Keratinocyte (primary cell): Measurements from ENCODE around the gene SMYD2.

Experiments used
- EZH2 ChIP-seq: IDR thresholded peaks from one replicate; pipeline ENCODE4 v1.6.1; 2012; ENCODE audit warnings: inconsistent platforms, mild to moderate bottlenecking, low read length, moderate library complexity
- TF ChIP-seq, protein P1 (sequence below), 3 experiments: IDR thresholded peaks in 1 of 3; conservative IDR thresholded peaks in 1 of 3; optimal IDR thresholded peaks in 1 of 3; 2 replicates in 2 of 3; 3 replicates in 1 of 3; pipeline versions ENCODE3 to v1.5.1; 2011; ENCODE audit warnings: low read length in 3 of 3, mild to moderate bottlenecking in 3 of 3, moderate library complexity in 2 of 3, control low read depth in 1 of 3, inconsistent platforms in 1 of 3; ENCODE audit not compliant: insufficient read depth in 2 of 3; ENCODE audit errors: extremely low read depth in 1 of 3

DNA sequence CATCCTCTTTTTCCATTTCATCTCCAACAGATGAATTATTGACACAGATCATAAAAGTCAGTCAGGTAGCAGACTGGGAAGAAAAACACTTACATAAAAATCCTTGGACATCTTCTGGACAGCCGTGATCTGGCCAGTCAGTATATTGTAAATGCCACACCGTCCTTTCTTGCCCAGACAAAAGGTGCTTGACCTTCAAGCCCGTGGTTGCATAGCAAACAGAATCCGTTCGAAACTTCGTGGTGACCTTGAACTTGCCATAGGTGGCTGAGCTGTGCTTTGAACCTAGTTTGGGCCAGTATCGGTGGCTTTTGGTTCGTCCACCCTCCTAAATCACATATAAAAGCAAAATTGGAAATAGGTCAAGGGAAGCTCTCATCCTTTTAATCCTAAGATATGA, 88.4 kb downstream of the SMYD2 start:
- TF ChIP-seq, protein P1, sequence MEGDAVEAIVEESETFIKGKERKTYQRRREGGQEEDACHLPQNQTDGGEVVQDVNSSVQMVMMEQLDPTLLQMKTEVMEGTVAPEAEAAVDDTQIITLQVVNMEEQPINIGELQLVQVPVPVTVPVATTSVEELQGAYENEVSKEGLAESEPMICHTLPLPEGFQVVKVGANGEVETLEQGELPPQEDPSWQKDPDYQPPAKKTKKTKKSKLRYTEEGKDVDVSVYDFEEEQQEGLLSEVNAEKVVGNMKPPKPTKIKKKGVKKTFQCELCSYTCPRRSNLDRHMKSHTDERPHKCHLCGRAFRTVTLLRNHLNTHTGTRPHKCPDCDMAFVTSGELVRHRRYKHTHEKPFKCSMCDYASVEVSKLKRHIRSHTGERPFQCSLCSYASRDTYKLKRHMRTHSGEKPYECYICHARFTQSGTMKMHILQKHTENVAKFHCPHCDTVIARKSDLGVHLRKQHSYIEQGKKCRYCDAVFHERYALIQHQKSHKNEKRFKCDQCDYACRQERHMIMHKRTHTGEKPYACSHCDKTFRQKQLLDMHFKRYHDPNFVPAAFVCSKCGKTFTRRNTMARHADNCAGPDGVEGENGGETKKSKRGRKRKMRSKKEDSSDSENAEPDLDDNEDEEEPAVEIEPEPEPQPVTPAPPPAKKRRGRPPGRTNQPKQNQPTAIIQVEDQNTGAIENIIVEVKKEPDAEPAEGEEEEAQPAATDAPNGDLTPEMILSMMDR (optimal IDR thresholded peaks at IDR 0.05 in 1 of 3, IDR thresholded peaks at IDR 0.05 in 1 of 3, conservative IDR thresholded peaks at IDR 0.05 in 1 of 3; ENCODE audit: extremely low read depth in 1 of 3, insufficient read depth in 2 of 3, low read length in 3 of 3) = no peak
- TF ChIP-seq EZH2 = no peak
